Bronchial epithelial cell (primary cell): ENCODE measurements around the gene TST. TPM values are rescaled to one million over a fixed set of nuclear protein-coding genes. Genes with fewer than 3 reads are reported as not detected.
A peak's percentile ranks its signal among the peaks of the same experiment; 100 is the strongest.

ENCODE experiments used
- DNase-seq: peaks from one replicate; pipeline ENCODE4 v3.0.0-alpha.2; 2010; ENCODE audit warnings: low read depth
- FAIRE-seq: peaks from 2 replicates; lab custom pipeline; 2011; peaks lifted over from hg19 to GRCh38; lab: Jason Lieb, UNC
- H3K27me3 ChIP-seq: 2 replicates; pipeline ENCODE4 v1.5.1; 2011; ENCODE audit warnings: low read length; ENCODE audit not compliant: control insufficient read depth, insufficient read depth
- H3K36me3 ChIP-seq: 2 replicates; pipeline ENCODE4 v1.5.1; 2011; ENCODE audit warnings: low read length; ENCODE audit not compliant: control insufficient read depth, insufficient read depth
- H3K4me3 ChIP-seq: 2 replicates; pipeline ENCODE4 v1.5.1; 2011; ENCODE audit warnings: mild to moderate bottlenecking, low read depth, low read length, control low read depth
- total RNA-seq: library from RNA; depleted of rRNA; stranded (reverse); fragments of >200 nt; gene quantifications from 2 replicates; pipeline ENCODE4 v1.2.1, GENCODE V29; 2014
- TF ChIP-seq, protein P1 (sequence below): IDR thresholded peaks from 2 replicates; pipeline ENCODE4 v1.5.1; 2011; ENCODE audit warnings: mild to moderate bottlenecking, moderate library complexity, low read length, control low read depth, inconsistent platforms; ENCODE audit not compliant: insufficient read depth, severe bottlenecking

TST gene
- total RNA-seq, 1 donor from 2014 or later: 45.8 TPM

DNA sequence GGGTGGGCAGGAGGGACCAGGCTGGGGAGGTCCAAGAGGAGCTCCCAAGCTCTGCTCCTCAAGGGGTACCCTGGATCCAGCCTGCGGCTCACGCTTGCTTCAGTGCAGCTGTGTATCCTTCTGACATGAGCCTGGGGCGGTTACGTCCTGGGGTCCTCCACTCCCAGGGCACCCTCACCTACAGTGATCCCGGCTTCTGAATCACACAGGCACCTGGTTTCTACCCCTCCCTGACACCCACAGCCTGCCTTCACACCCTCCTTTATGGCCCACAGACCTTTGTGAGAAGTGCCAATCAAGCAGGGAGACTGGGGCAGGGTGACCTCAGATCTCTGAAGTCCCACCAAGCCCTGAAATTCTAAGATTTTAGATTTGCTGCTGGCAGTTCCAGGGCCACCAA is 1.8 kb upstream of the TST start:
- FAIRE-seq: no peak
- no peak for DNase-seq
- TF ChIP-seq, protein P1, sequence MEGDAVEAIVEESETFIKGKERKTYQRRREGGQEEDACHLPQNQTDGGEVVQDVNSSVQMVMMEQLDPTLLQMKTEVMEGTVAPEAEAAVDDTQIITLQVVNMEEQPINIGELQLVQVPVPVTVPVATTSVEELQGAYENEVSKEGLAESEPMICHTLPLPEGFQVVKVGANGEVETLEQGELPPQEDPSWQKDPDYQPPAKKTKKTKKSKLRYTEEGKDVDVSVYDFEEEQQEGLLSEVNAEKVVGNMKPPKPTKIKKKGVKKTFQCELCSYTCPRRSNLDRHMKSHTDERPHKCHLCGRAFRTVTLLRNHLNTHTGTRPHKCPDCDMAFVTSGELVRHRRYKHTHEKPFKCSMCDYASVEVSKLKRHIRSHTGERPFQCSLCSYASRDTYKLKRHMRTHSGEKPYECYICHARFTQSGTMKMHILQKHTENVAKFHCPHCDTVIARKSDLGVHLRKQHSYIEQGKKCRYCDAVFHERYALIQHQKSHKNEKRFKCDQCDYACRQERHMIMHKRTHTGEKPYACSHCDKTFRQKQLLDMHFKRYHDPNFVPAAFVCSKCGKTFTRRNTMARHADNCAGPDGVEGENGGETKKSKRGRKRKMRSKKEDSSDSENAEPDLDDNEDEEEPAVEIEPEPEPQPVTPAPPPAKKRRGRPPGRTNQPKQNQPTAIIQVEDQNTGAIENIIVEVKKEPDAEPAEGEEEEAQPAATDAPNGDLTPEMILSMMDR: no peak
- Histone ChIP-seq H3K4me3 (no peak overlapping the region), H3K27me3 (no peaks in the 10 kb centered on the region), H3K36me3 (peaks cover 26% of the 10 kb centered on the region)

DNA sequence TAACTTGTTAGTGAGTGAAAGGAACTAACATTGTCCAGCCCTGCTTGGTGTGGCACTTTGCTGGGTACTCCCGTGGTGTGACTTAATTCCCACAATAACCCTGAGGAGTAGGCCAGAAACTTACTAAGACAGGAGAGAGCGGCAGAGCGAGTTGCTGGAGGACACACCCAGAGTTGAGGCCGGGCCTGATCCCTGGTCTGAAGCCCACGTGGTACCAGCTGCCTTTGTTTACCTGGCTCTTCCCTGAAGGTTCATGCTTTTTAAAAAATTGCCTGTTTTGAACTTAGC is 889 bp upstream of the TST start:
- TF ChIP-seq, protein P1: no peak
- DNase-seq: peak; percentile 53
- FAIRE-seq: no peak
- Histone ChIP-seq H3K36me3 (peaks cover 18% of the 10 kb centered on the region), H3K4me3 (peak overlapping the region; percentile 84), H3K27me3 (no peaks in the 10 kb centered on the region)

DNA sequence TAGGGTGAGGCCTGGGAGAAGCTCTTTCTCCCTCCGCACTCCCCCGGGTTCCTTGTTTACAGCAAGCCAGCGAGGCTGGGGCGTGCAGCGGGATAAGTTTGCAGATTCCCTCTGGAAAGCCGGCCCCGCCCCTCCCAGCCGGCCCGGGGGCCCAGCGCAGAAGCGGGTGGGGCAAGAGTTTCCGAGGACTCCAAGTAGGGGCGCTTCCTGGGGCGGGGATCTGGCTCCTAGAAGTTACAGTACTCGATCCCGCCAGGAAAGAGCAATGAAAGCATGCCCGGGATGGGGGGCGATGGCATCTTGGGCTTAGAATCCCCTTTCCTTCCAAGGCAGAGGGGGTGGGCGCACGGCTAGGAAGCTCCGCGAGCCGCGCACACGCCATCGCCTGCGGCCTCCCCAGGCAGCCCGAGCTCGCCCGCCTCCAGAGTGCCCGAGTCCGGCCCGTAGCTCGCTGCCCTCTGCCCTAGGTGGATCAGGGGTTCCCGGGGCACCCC is 385 bp downstream of the TST start:
- TF ChIP-seq, protein P1: no peak
- Histone ChIP-seq H3K4me3 (peak overlapping the region; percentile 84), H3K27me3 (no peaks in the 10 kb centered on the region), H3K36me3 (peaks cover 13% of the 10 kb centered on the region)
- DNase-seq (peak; percentile 28), FAIRE-seq (no peak)

DNA sequence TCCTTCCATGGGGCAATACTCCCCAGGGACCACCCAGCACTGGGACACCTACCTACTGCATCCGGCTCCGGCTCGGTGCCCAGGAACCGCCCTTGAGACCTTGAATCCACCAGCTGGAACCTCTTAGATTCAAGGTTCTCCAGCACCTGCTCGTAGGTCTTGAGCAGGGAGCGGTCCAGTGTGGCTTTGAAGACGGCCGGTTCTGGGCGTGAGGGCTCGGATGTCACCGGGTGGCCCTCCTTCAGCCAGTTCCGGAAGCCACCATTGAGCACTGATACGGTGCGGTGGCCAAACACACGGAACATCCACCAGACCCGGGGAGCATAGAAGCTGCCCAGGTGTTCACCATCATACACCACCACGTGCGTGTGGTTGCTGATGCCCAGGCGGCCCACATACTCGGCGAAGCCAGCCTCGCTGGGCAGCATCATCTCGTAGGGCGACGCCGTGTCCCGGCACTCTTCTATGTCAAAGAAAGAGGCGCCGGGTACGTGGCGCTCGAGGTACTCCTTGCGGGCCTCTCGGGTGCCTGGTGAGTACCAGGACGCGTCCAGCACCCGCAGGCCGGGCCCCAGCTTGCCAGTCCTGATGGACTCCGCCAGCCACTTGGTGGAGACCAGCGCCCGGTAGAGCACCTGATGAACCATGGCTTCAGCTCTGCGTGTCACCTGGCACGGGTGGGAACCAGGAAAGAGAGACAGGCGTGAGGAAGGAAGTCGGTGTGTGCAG is 997 bp downstream of the TST start:
- FAIRE-seq (no peak), DNase-seq (no peak)
- TF ChIP-seq, protein P1: no peak
- Histone ChIP-seq H3K36me3 (peaks cover 13% of the 10 kb centered on the region), H3K4me3 (peak overlapping the region; percentile 84), H3K27me3 (no peaks in the 10 kb centered on the region)

DNA sequence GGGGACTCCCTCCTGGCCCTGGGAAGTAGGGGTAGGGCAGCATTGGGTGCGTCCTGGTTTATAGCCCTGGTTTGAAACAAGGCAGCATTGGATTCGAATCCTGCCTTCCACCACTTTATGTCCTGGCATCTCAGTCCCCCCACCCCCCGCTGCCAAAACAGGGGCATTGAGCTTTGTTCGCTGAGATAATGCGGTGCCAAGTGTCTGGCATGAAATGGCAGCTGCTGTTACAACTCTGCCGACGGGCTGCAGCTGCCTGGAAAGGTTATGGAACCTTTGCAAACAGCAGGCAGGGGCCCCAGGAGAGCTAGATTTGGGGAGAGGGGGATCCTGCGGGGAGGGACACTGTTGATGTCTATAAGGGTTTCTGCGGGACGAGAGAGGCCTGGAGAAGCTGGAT is 1.9 kb downstream of the TST start:
- DNase-seq (no peak), FAIRE-seq (no peak)
- Histone ChIP-seq H3K4me3 (no peak overlapping the region), H3K36me3 (peaks cover 13% of the 10 kb centered on the region), H3K27me3 (no peaks in the 10 kb centered on the region)
- TF ChIP-seq, protein P1: no peak
